Measurements from ENCODE around the gene SPRY2. TPM values are rescaled to one million over a fixed set of nuclear protein-coding genes. Genes with fewer than 3 reads are reported as not detected.

Gene SPRY2
- polyA plus RNA-seq, 3 donors = 65.6 to 79.8 (median 68.0) TPM

GRCh38 chr13:80314711-80315653 lies 25.9 kb downstream of the SPRY2 start:
- no peak for DNase-seq (ENCODE audit: low read depth in 3 of 3, low spot score in 2 of 3)

- no peak for DNase-seq (ENCODE audit: low read depth in 3 of 3, low spot score in 2 of 3)
These were observed 27.2 kb downstream of the SPRY2 start for GRCh38 chr13:80313668-80314256.

GRCh38 chr13:80312967-80313366 lies 28.0 kb downstream of the SPRY2 start:
- no peak for DNase-seq (ENCODE audit: low read depth in 3 of 3, low spot score in 2 of 3)

GRCh38 chr13:80312012-80312704 lies 28.8 kb downstream of the SPRY2 start:
- DNase-seq (ENCODE audit: low read depth in 3 of 3, low spot score in 2 of 3) = no peak

- DNase-seq (ENCODE audit: low read depth in 3 of 3, low spot score in 2 of 3) = no peak
These were observed 31.0 kb downstream of the SPRY2 start for GRCh38 chr13:80309926-80310325.

GRCh38 chr13:80307401-80307987 lies 33.4 kb downstream of the SPRY2 start:
- DNase-seq (ENCODE audit: low read depth in 3 of 3, low spot score in 2 of 3) = no peak

GRCh38 chr13:80306337-80306972 lies 34.5 kb downstream of the SPRY2 start:
- no peak for DNase-seq (ENCODE audit: low read depth in 3 of 3, low spot score in 2 of 3)

GRCh38 chr13:80305737-80306136 lies 35.2 kb downstream of the SPRY2 start:
- no peak for DNase-seq (ENCODE audit: low read depth in 3 of 3, low spot score in 2 of 3)

- no peak for DNase-seq (ENCODE audit: low read depth in 3 of 3, low spot score in 2 of 3)
These were observed 37.6 kb downstream of the SPRY2 start for GRCh38 chr13:80303225-80303811.

- DNase-seq (ENCODE audit: low read depth in 3 of 3, low spot score in 2 of 3) = no peak
These were observed 41.9 kb downstream of the SPRY2 start for GRCh38 chr13:80299046-80299445.

- DNase-seq (ENCODE audit: low read depth in 3 of 3, low spot score in 2 of 3) = no peak
These were observed 43.4 kb downstream of the SPRY2 start for GRCh38 chr13:80297503-80297902.

GRCh38 chr13:80297094-80297493 lies 43.8 kb downstream of the SPRY2 start:
- no peak for DNase-seq (ENCODE audit: low read depth in 3 of 3, low spot score in 2 of 3)

GRCh38 chr13:80296638-80297037 lies 44.3 kb downstream of the SPRY2 start:
- DNase-seq (ENCODE audit: low read depth in 3 of 3, low spot score in 2 of 3) = no peak

- DNase-seq (ENCODE audit: low read depth in 3 of 3, low spot score in 2 of 3) = no peak
These were observed 50.3 kb downstream of the SPRY2 start for GRCh38 chr13:80290591-80290990.

Data from right renal cortex interstitium (tissue), 3 donors.